SKM-1 treated with dmso at 0.1 percent for 144 hours (cell line): Measurements from ENCODE around the gene CDK11A.

Experiments used
- DNase-seq: peaks from one replicate; lab custom pipeline; 2025; ENCODE audit not compliant: unreplicated experiment; lab: John Stamatoyannopoulos, UW

Gene CDK11A

GRCh38 chr1:1724035-1724864 is at the start of gene CDK11A:
Gene CDK11A (minus strand): TSS chr1:1724357. CDS start chr1:1722818, 1,539 bp downstream.
- DNase-seq, result peak; percentile 97

GRCh38 chr1:1773874-1774273 is 49.7 kb upstream of the CDK11A start:
- no peak for DNase-seq

- no peak for DNase-seq
These were observed 46.9 kb upstream of the CDK11A start for GRCh38 chr1:1771096-1771495.

GRCh38 chr1:1770102-1770501 is 45.9 kb upstream of the CDK11A start:
- no peak for DNase-seq

- no peak for DNase-seq
These were observed 44.3 kb upstream of the CDK11A start for GRCh38 chr1:1768249-1768992.

GRCh38 chr1:1764876-1765470 is 40.8 kb upstream of the CDK11A start:
- DNase-seq, result peak; percentile 87

- peak; percentile 90 for DNase-seq
These were observed 39.8 kb upstream of the CDK11A start for GRCh38 chr1:1763657-1764621.

- no peak for DNase-seq
These were observed 37.6 kb upstream of the CDK11A start for GRCh38 chr1:1761504-1762376.

- no peak for DNase-seq
These were observed 36.6 kb upstream of the CDK11A start for GRCh38 chr1:1760715-1761114.

- DNase-seq, result no peak
These were observed 36.1 kb upstream of the CDK11A start for GRCh38 chr1:1760345-1760650.

- DNase-seq, result no peak
These were observed 35.5 kb upstream of the CDK11A start for GRCh38 chr1:1759456-1760344.

- DNase-seq, result no peak
These were observed 34.7 kb upstream of the CDK11A start for GRCh38 chr1:1758692-1759455.

- DNase-seq, result no peak
These were observed 34.0 kb upstream of the CDK11A start for GRCh38 chr1:1758059-1758621.

- no peak for DNase-seq
These were observed 33.4 kb upstream of the CDK11A start for GRCh38 chr1:1757422-1758058.

GRCh38 chr1:1756661-1757421 is 32.7 kb upstream of the CDK11A start:
- DNase-seq, result no peak

- no peak for DNase-seq
These were observed 31.7 kb upstream of the CDK11A start for GRCh38 chr1:1755852-1756251.

- no peak for DNase-seq
These were observed 31.3 kb upstream of the CDK11A start for GRCh38 chr1:1755426-1755825.
